Mesendoderm (in vitro differentiated cells): Measurements from ENCODE around the gene SLC29A4.

Experiments
- DNase-seq: peaks from one replicate; pipeline ENCODE4 v3.0.0; 2013
- H2AK5ac ChIP-seq: 2 replicates; pipeline ENCODE4 v1.6.1; 2013; ENCODE audit warnings: low read length, inconsistent platforms
- H2BK120ac ChIP-seq: 2 replicates; pipeline ENCODE4 v1.6.1; 2013; ENCODE audit warnings: low read depth, mild to moderate bottlenecking, low read length, moderate library complexity, mixed read lengths
- H2BK15ac ChIP-seq: replicated peaks from 2 replicates; pipeline ENCODE4 v1.6.1; 2013; ENCODE audit warnings: low read depth, mild to moderate bottlenecking, moderate library complexity
- H2BK5ac ChIP-seq: 2 replicates; pipeline ENCODE4 v1.6.1; 2013; ENCODE audit warnings: low read length, inconsistent platforms
- H3K18ac ChIP-seq: 2 replicates; pipeline ENCODE4 v1.6.1; 2013; ENCODE audit warnings: mild to moderate bottlenecking, low read length, mixed read lengths
- H3K23ac ChIP-seq: one replicate; pipeline ENCODE4 v1.6.1; 2013; ENCODE audit warnings: low read length
- H3K27ac ChIP-seq: 2 replicates; pipeline ENCODE4 v1.5.1; 2013; ENCODE audit warnings: low read depth, mild to moderate bottlenecking, inconsistent platforms, low read length, moderate library complexity
- H3K27me3 ChIP-seq: 2 replicates; pipeline ENCODE4 v1.6.1; 2013; ENCODE audit warnings: low read length, control low read depth, mild to moderate bottlenecking, inconsistent platforms; ENCODE audit not compliant: insufficient read depth, poor library complexity
- H3K36me3 ChIP-seq: 2 replicates; pipeline ENCODE4 v1.6.1; 2013; ENCODE audit warnings: low read length, inconsistent platforms; ENCODE audit not compliant: control insufficient read depth, insufficient read depth
- H3K4ac ChIP-seq: one replicate; pipeline ENCODE4 v1.6.1; 2013; ENCODE audit warnings: low read depth, mild to moderate bottlenecking, low read length, moderate library complexity
- H3K4me1 ChIP-seq: 2 replicates; pipeline ENCODE4 v1.6.1; 2013; ENCODE audit warnings: low read depth, low read length, inconsistent platforms; ENCODE audit not compliant: control insufficient read depth
- H3K4me2 ChIP-seq: 2 replicates; pipeline ENCODE4 v1.6.1; 2013; ENCODE audit warnings: low read length
- H3K4me3 ChIP-seq: 2 replicates; pipeline ENCODE4 v1.5.1; 2013; ENCODE audit warnings: mild to moderate bottlenecking, low read length
- H3K56ac ChIP-seq: one replicate; pipeline ENCODE4 v1.6.1; 2013; ENCODE audit warnings: low read length
- H3K79me1 ChIP-seq: 2 replicates; pipeline ENCODE4 v1.6.1; 2013; ENCODE audit warnings: low read length, inconsistent platforms
- H3K79me2 ChIP-seq: 2 replicates; pipeline ENCODE4 v1.6.1; 2013; ENCODE audit warnings: mild to moderate bottlenecking, low read length; ENCODE audit not compliant: control insufficient read depth, insufficient read depth
- H3K9ac ChIP-seq: 2 replicates; pipeline ENCODE4 v1.6.1; 2013; ENCODE audit warnings: low read length, inconsistent platforms
- H4K5ac ChIP-seq: one replicate; pipeline ENCODE4 v1.6.1; 2013; ENCODE audit warnings: low read length
- H4K8ac ChIP-seq: one replicate; pipeline ENCODE4 v1.6.1; 2013; ENCODE audit warnings: low read depth, mild to moderate bottlenecking, control low read depth, low read length, moderate library complexity
- WGBS: extraction: QIAGEN DNeasy Blood & Tissue Kit; methylation state at CpG from one replicate; pipeline ENCODE4 v1.1.7; 2013; ENCODE audit warnings: low lambda C conversion rate, missing lambda C conversion rate; ENCODE audit not compliant: insufficient coverage; ENCODE audit errors: extremely low coverage; 5-methylcytosine and 5-hydroxymethylcytosine counted together

Gene SLC29A4

DNA sequence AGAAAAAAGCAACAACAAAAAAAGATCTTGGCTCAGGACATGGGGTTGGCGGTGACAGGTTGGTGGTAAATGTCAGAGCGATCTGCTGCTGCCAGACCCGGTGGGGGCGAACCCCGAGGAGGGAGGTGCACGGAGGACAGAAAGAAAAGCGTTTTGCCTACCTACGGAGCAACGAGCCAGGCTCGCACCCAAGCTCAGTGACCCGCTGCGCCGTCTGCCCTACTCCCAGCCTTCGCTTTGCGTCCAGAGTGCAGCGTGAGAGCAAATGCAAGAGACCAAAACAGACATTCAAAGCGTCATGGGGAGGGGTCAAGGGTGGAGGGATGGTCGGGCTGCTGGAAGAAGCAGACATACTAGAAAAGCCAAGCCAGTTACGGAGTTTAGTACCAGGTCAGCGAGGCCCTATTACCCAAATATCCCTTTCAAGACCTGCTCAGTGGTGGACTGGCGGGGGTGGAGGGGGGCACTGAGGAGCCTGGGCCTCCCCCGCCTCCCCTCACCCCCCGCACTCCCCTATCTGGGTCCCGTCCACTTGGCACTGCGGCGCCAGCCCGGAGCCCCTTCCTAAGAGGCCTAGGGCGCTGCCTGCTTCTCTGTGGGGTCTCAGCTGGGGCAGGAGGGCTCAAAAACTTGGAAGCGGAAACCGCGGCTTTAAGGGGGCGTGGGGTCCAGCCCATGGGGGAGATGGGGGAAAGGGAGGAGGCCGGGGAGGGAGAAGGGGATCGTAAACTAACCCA lies 66.9 kb downstream of the SLC29A4 start:
- no peaks in the 10 kb centered on the region for H3K79me2 ChIP-seq
- no peak overlapping the region for H2BK5ac ChIP-seq
- no peak overlapping the region for H4K5ac ChIP-seq
- H2BK15ac ChIP-seq, result no peak overlapping the region
- no peak overlapping the region for H3K4ac ChIP-seq
- no peak overlapping the region for H2AK5ac ChIP-seq
- no peaks in the 10 kb centered on the region for H3K36me3 ChIP-seq
- peak; percentile 66 for DNase-seq
- H2BK120ac ChIP-seq, result no peak overlapping the region
- H3K23ac ChIP-seq, result no peak overlapping the region
- H3K79me1 ChIP-seq, result peaks cover 10% of the 10 kb centered on the region
- H3K4me2 ChIP-seq, result peak overlapping the region; percentile 19
- H4K8ac ChIP-seq, result no peak overlapping the region
- no peak overlapping the region for H3K27ac ChIP-seq
- H3K4me1 ChIP-seq, result peaks cover 5% of the 10 kb centered on the region
- no peak overlapping the region for H3K4me3 ChIP-seq
- H3K9ac ChIP-seq, result peak overlapping the region; percentile 61
- no CpG with 5 or more reads among the region's 34 CpGs for WGBS
- H3K56ac ChIP-seq, result peak overlapping the region; percentile 42
- H3K27me3 ChIP-seq, result peaks cover 9% of the 10 kb centered on the region
- H3K18ac ChIP-seq, result no peak overlapping the region

DNA sequence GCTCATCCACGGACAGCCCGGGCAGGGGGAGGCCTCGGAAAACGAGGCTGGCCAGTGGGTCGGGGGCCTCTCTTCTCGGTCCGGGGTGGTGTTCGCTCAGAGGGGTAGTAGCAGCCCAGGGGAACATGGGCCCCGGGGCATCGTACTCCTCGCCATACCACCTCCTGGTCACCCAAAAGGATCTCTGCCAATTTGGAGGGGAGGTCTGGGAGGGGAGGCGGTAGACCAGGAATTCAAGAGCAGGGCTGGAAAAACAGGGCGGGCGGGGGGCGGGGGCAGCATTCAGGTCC lies 67.4 kb downstream of the SLC29A4 start:
- H2AK5ac ChIP-seq, result no peak overlapping the region
- no peak overlapping the region for H2BK120ac ChIP-seq
- peaks cover 9% of the 10 kb centered on the region for H3K27me3 ChIP-seq
- H2BK15ac ChIP-seq, result no peak overlapping the region
- no peak overlapping the region for H3K18ac ChIP-seq
- H3K27ac ChIP-seq, result no peak overlapping the region
- no peak for DNase-seq
- H3K79me2 ChIP-seq, result no peaks in the 10 kb centered on the region
- peaks cover 5% of the 10 kb centered on the region for H3K4me1 ChIP-seq
- peak overlapping the region; percentile 29 for H3K9ac ChIP-seq
- H2BK5ac ChIP-seq, result no peak overlapping the region
- no peak overlapping the region for H3K4me3 ChIP-seq
- H3K36me3 ChIP-seq, result no peaks in the 10 kb centered on the region
- no CpG with 5 or more reads among the region's 15 CpGs for WGBS
- H3K4me2 ChIP-seq, result no peak overlapping the region
- H3K4ac ChIP-seq, result no peak overlapping the region
- peaks cover 10% of the 10 kb centered on the region for H3K79me1 ChIP-seq
- no peak overlapping the region for H4K5ac ChIP-seq
- H3K23ac ChIP-seq, result no peak overlapping the region
- peak overlapping the region; percentile 42 for H3K56ac ChIP-seq
- H4K8ac ChIP-seq, result no peak overlapping the region

DNA sequence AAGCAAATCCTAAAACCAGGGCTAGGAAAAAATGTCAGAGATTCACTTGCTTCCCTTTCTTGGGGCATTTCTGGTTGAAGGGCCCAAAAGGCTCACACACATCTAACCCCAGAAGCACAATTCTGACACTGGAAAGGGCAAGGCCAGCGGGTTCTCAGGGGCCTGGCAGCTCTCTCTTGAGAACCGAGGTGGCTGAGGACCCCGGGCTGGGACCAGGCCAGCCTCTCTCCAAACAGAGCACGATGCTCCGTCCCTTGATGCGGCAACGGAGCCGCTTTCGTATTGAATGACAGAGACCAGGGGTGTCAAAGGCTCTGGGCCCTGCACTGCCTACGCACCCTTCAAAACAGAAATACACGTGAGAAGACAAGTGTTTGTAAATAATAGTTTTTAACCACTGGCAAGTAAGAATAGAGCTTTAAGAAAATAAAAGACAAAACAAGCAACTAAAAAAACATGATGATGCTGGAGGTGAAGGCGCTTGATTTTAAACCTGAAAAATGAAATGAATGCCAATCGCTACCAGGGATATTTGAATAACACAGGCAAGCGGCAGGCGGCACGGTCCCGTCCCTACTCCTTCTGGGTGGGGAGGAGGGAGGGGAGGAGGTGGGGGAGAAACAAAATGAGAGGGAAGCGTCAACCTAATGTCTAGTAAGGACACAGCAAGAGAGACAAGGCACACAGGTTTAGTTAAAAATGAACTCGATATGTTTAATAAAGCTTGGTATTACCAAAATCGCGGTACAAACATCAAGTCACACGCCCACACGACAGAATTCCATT lies 68.0 kb downstream of the SLC29A4 start:
- no peak for DNase-seq
- Histone ChIP-seq H3K79me2 (no peaks in the 10 kb centered on the region), H3K4me3 (no peak overlapping the region), H2BK5ac (no peak overlapping the region), H3K4ac (no peak overlapping the region), H3K27me3 (peaks cover 9% of the 10 kb centered on the region), H4K8ac (no peak overlapping the region), H2BK15ac (no peak overlapping the region), H3K23ac (no peak overlapping the region), H2BK120ac (no peak overlapping the region), H3K4me1 (peaks cover 5% of the 10 kb centered on the region), H3K79me1 (peaks cover 10% of the 10 kb centered on the region), H3K4me2 (no peak overlapping the region), H2AK5ac (no peak overlapping the region), H3K18ac (no peak overlapping the region), H3K9ac (no peak overlapping the region), H3K56ac (no peak overlapping the region), H3K36me3 (no peaks in the 10 kb centered on the region), H4K5ac (no peak overlapping the region), H3K27ac (no peak overlapping the region)
- WGBS, result no CpG with 5 or more reads among the region's 23 CpGs

DNA sequence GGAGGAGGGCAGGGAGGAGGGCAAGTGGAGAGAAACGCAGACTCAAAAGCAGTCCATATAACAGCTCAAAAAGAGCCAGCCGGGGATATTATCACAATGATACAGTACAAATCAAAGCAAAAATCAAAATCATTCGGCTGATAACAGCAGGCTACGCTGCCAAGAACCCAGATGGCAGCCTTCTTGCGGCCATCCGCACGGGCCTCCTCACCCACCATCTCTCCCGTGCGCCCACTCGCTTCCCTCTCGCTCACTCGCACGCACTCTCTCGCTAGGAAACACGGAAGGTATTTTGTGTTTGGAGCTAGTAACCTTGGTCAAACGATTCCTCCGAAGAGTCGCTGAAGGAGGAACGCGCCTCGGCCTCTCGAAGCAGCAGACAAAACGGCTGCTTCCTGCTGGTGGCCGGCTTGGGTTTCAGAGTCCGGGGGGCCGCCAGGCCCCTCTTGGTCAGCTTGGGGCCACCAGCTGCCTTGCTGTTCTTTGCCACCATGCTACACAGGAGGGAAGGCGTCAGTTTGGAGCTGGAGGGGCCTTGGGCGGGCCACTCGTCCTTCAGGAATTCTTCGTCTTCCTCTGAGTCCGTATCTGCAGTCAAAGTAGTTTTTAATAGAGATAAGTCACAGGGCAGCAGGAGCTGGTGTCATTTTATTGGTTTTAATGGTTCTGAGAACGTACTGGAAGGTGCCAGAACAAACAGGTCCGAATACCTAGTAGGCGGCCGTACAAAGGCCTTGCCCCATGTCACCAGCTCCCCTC lies 68.9 kb downstream of the SLC29A4 start:
- H3K4me2 ChIP-seq, result no peak overlapping the region
- H2AK5ac ChIP-seq, result no peak overlapping the region
- WGBS, result no CpG with 5 or more reads among the region's 35 CpGs
- no peak overlapping the region for H3K23ac ChIP-seq
- no peak overlapping the region for H2BK15ac ChIP-seq
- H3K4me1 ChIP-seq, result peaks cover 5% of the 10 kb centered on the region
- no peak overlapping the region for H3K27ac ChIP-seq
- H3K56ac ChIP-seq, result no peak overlapping the region
- no peak overlapping the region for H4K5ac ChIP-seq
- DNase-seq, result no peak
- no peak overlapping the region for H2BK5ac ChIP-seq
- peaks cover 9% of the 10 kb centered on the region for H3K27me3 ChIP-seq
- H3K79me1 ChIP-seq, result peaks cover 10% of the 10 kb centered on the region
- H3K79me2 ChIP-seq, result no peaks in the 10 kb centered on the region
- no peak overlapping the region for H3K18ac ChIP-seq
- peak overlapping the region; percentile 45 for H3K9ac ChIP-seq
- no peak overlapping the region for H4K8ac ChIP-seq
- H3K36me3 ChIP-seq, result no peaks in the 10 kb centered on the region
- no peak overlapping the region for H3K4me3 ChIP-seq
- H2BK120ac ChIP-seq, result no peak overlapping the region
- no peak overlapping the region for H3K4ac ChIP-seq

- Histone ChIP-seq H3K4ac (no peak overlapping the region), H3K18ac (no peak overlapping the region), H4K5ac (no peak overlapping the region), H3K4me1 (peaks cover 5% of the 10 kb centered on the region), H3K27ac (no peak overlapping the region), H3K23ac (no peak overlapping the region), H3K36me3 (no peaks in the 10 kb centered on the region), H3K56ac (no peak overlapping the region), H3K9ac (no peak overlapping the region), H3K4me3 (no peak overlapping the region), H3K79me1 (peaks cover 10% of the 10 kb centered on the region), H3K27me3 (peaks cover 9% of the 10 kb centered on the region), H2BK15ac (no peak overlapping the region), H3K79me2 (no peaks in the 10 kb centered on the region), H4K8ac (no peak overlapping the region), H2BK120ac (no peak overlapping the region), H2AK5ac (no peak overlapping the region), H2BK5ac (no peak overlapping the region), H3K4me2 (no peak overlapping the region)
- WGBS, result no CpG with 5 or more reads among the region's 19 CpGs
- DNase-seq, result no peak
Measured at GRCh38 chr7:5352440-5353010, 69.8 kb downstream of the SLC29A4 start.
